Measurements from ENCODE around the gene METTL4. TPM values are rescaled to one million over a fixed set of nuclear protein-coding genes. Genes with fewer than 3 reads are reported as not detected.

METTL4 gene
- total RNA-seq: 2.0 TPM

GRCh38 chr18:2571200-2572170 lies at the start of gene METTL4, which contains the start of gene NDC80:
Gene METTL4, minus strand, starts transcription at chr18:2571505. Its CDS starts 4,289 bp downstream, at chr18:2567216.
Gene NDC80, plus strand, starts transcription at chr18:2571557. Its CDS starts 1,429 bp downstream, at chr18:2572986.
- peak; percentile 92 for ATAC-seq

GRCh38 chr18:2618009-2618408 lies 46.7 kb upstream of the METTL4 start:
- ATAC-seq (no peak), DNase-seq (ENCODE audit: low spot score) (no peak)

More at GRCh38 chr18:2571200-2572170, at the start of gene METTL4, which contains the start of gene NDC80:
- DNase-seq (ENCODE audit: low spot score): peak; percentile 88

GRCh38 chr18:2617401-2617998 lies 46.2 kb upstream of the METTL4 start:
- DNase-seq (ENCODE audit: low spot score) (no peak), ATAC-seq (no peak)

GRCh38 chr18:2612996-2613395 lies 41.7 kb upstream of the METTL4 start:
- ATAC-seq (peak; percentile 37), DNase-seq (ENCODE audit: low spot score) (no peak)

GRCh38 chr18:2610549-2610948 lies 39.2 kb upstream of the METTL4 start:
- ATAC-seq (no peak), DNase-seq (ENCODE audit: low spot score) (no peak)

- DNase-seq (ENCODE audit: low spot score) (no peak), ATAC-seq (no peak)
Measured at GRCh38 chr18:2609604-2610003, 38.3 kb upstream of the METTL4 start.

- ATAC-seq (no peak), DNase-seq (ENCODE audit: low spot score) (no peak)
Measured at GRCh38 chr18:2606335-2606734, 35.0 kb upstream of the METTL4 start.

- DNase-seq (ENCODE audit: low spot score): no peak
Measured at GRCh38 chr18:2602844-2603243, 31.5 kb upstream of the METTL4 start.

GRCh38 chr18:2597639-2598038 lies 26.3 kb upstream of the METTL4 start:
- ATAC-seq (no peak), DNase-seq (ENCODE audit: low spot score) (no peak)

More at GRCh38 chr18:2602844-2603243, 31.5 kb upstream of the METTL4 start:
- ATAC-seq: no peak

GRCh38 chr18:2590303-2590702 lies 19.0 kb upstream of the METTL4 start:
- ATAC-seq (no peak), DNase-seq (ENCODE audit: low spot score) (no peak)

GRCh38 chr18:2589345-2590068 lies 18.2 kb upstream of the METTL4 start:
- ATAC-seq (no peak), DNase-seq (ENCODE audit: low spot score) (no peak)

GRCh38 chr18:2588666-2589344 lies 17.5 kb upstream of the METTL4 start:
- no peak for DNase-seq (ENCODE audit: low spot score)
- ATAC-seq: no peak

- DNase-seq (ENCODE audit: low spot score) (no peak), ATAC-seq (no peak)
Measured at GRCh38 chr18:2587788-2588187, 16.5 kb upstream of the METTL4 start.

- ATAC-seq (no peak), DNase-seq (ENCODE audit: low spot score) (no peak)
Measured at GRCh38 chr18:2573408-2573807, 2.1 kb upstream of the METTL4 start.

- DNase-seq (ENCODE audit: low spot score) (no peak), ATAC-seq (no peak)
Measured at GRCh38 chr18:2572892-2573291, 1.6 kb upstream of the METTL4 start.

- no peak for ATAC-seq
- DNase-seq (ENCODE audit: low spot score): no peak
Measured at GRCh38 chr18:2572171-2572569, 865 bp upstream of the METTL4 start.

GRCh38 chr18:2570772-2571199 lies 519 bp downstream of the METTL4 start:
- ATAC-seq (peak; percentile 90), DNase-seq (ENCODE audit: low spot score) (peak; percentile 76)

GRCh38 chr18:2569338-2570207 lies 1.7 kb downstream of the METTL4 start:
- ATAC-seq (no peak), DNase-seq (ENCODE audit: low spot score) (no peak)

GRCh38 chr18:2568605-2569004 lies 2.7 kb downstream of the METTL4 start:
- ATAC-seq (no peak), DNase-seq (ENCODE audit: low spot score) (no peak)

GRCh38 chr18:2568129-2568528 lies 3.2 kb downstream of the METTL4 start:
- DNase-seq (ENCODE audit: low spot score): no peak
- no peak for ATAC-seq

All from left lobe of liver (tissue), 2 donors.